C4-2B (cell line): ENCODE data around the gene MCM3.

ENCODE experiments used
- CTCF ChIP-seq: fragments of 450-650 bp; conservative IDR thresholded peaks from 2 replicates; pipeline ENCODE4 v1.5.1; 2017; ENCODE audit warnings: mild to moderate bottlenecking
- ZFX ChIP-seq: fragments of 450-650 bp; IDR thresholded peaks from 2 replicates; pipeline ENCODE4 v1.6.1; 2017

- TF ChIP-seq CTCF (no peak), ZFX (no peak)
These were observed 33.4 kb downstream of the MCM3 start for GRCh38 chr6:52251113-52251512.
